Measurements from ENCODE around the gene CLCN5. TPM values are rescaled to one million over a fixed set of nuclear protein-coding genes. Genes with fewer than 3 reads are reported as not detected.

Gene CLCN5
- total RNA-seq, 1 experiment from 2014 or later: 10.7 TPM

GRCh38 chrX:49877397-49878101 lies 44.8 kb upstream of the CLCN5 start (continued):
- TF ChIP-seq IRF1 (CRISPR knock-in tag; IDR thresholded peaks at IDR 0.05) (no peak), ZMAT4 (CRISPR knock-in tag; IDR thresholded peaks at IDR 0.05) (no peak), ATF1 (CRISPR knock-in tag; IDR thresholded peaks at IDR 0.05) (no peak), ATF3 (CRISPR knock-in tag; conservative IDR thresholded peaks at IDR 0.05) (no peak), FOXJ3 (CRISPR knock-in tag; IDR thresholded peaks at IDR 0.05; ENCODE audit: borderline replicate concordance) (no peak), ZBTB21 (CRISPR knock-in tag; IDR thresholded peaks at IDR 0.05; ENCODE audit: borderline replicate concordance) (no peak), CREM (CRISPR knock-in tag; IDR thresholded peaks at IDR 0.05) (no peak), ZNF671 (CRISPR knock-in tag; IDR thresholded peaks at IDR 0.05) (no peak), NFE2L1 (CRISPR knock-in tag; IDR thresholded peaks at IDR 0.05) (no peak), TP53 (CRISPR knock-in tag; IDR thresholded peaks at IDR 0.05) (no peak)
- TF ChIP-seq, protein P1, sequence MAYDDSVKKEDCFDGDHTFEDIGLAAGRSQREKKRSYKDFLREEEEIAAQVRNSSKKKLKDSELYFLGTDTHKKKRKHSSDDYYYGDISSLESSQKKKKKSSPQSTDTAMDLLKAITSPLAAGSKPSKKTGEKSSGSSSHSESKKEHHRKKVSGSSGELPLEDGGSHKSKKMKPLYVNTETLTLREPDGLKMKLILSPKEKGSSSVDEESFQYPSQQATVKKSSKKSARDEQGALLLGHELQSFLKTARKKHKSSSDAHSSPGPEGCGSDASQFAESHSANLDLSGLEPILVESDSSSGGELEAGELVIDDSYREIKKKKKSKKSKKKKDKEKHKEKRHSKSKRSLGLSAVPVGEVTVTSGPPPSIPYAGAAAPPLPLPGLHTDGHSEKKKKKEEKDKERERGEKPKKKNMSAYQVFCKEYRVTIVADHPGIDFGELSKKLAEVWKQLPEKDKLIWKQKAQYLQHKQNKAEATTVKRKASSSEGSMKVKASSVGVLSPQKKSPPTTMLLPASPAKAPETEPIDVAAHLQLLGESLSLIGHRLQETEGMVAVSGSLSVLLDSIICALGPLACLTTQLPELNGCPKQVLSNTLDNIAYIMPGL (CRISPR knock-in tag; IDR thresholded peaks at IDR 0.05): no peak
- TF ChIP-seq, protein P2, sequence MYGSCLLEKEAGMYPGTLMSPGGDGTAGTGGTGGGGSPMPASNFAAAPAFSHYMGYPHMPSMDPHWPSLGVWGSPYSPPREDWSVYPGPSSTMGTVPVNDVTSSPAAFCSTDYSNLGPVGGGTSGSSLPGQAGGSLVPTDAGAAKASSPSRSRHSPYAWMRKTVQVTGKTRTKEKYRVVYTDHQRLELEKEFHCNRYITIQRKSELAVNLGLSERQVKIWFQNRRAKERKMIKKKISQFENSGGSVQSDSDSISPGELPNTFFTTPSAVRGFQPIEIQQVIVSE (CRISPR knock-in tag; IDR thresholded peaks at IDR 0.05; ENCODE audit: borderline replicate concordance): no peak

GRCh38 chrX:49878128-49878833 lies 44.1 kb upstream of the CLCN5 start:
- Mint-ChIP-seq H3K4me3 (peak overlapping the region; percentile 73), H3K27ac (no peak overlapping the region), H3K4me1 (peaks cover 18% of the 10 kb centered on the region), H3K27me3 (ENCODE audit: low read depth) (peaks cover 15% of the 10 kb centered on the region), H3K9me3 (no peaks in the 10 kb centered on the region), H3K36me3 (no peaks in the 10 kb centered on the region)
- no peak for TF ChIP-seq RELA (CRISPR knock-in tag; IDR thresholded peaks at IDR 0.05; ENCODE audit: borderline replicate concordance)
- no peak for TF ChIP-seq EMX1 (CRISPR knock-in tag; IDR thresholded peaks at IDR 0.05)
- POLR2A ChIA-PET: interaction anchor here (1.1 kb wide), 1 partner anchor 44 kb away, joined by 3 read pairs; the partner anchor contains the start of gene CLCN5
- CTCF ChIA-PET: interaction anchor here (0.6 to 3.0 kb wide), 16 partner anchors 9 to 569 kb away, joined by 3 to 20 read pairs (median 3); partner anchors contain the start of gene CLCN5
- ATAC-seq (no peak), DNase-seq (ENCODE audit: low spot score) (no peak)

GRCh38 chrX:49878834-49879655 lies 43.4 kb upstream of the CLCN5 start, which contains the start of gene USP27X:
USP27X (plus strand) TSS chrX:49879484; CDS start chrX:49880308, 824 bp downstream.
- peak within 1 kb of the TSS; percentile 41; the same call in 1 of the 2 replicates for H3K27ac Mint-ChIP-seq
- ATAC-seq: peak; percentile 81
- H3K4me1 Mint-ChIP-seq: peaks cover 18% of the 10 kb centered on the region
- H3K9me3 Mint-ChIP-seq: no peaks in the 10 kb centered on the region
- POLR2A ChIA-PET: interaction anchor here (1.1 kb wide), 1 partner anchor 43 kb away, joined by 3 read pairs; the partner anchor contains the start of gene CLCN5
- CTCF ChIA-PET: interaction anchor here (0.6 to 3.0 kb wide), 19 partner anchors 10 to 569 kb away, joined by 3 to 20 read pairs (median 3); partner anchors contain the start of gene CLCN5
- H3K36me3 Mint-ChIP-seq: no peaks in the 10 kb centered on the region
- peaks cover 15% of the 10 kb centered on the region for H3K27me3 Mint-ChIP-seq (ENCODE audit: low read depth)
- peak; percentile 67 for DNase-seq (ENCODE audit: low spot score)
- H3K4me3 Mint-ChIP-seq: peak within 1 kb of the TSS; percentile 76
- TF ChIP-seq NR3C1 (CRISPR knock-in tag; conservative IDR thresholded peaks at IDR 0.05; ENCODE audit: low read depth) (no peak), ZNF671 (CRISPR knock-in tag; IDR thresholded peaks at IDR 0.05) (no peak), SP1 (CRISPR knock-in tag; conservative IDR thresholded peaks at IDR 0.05) (0 out of 2 replicates have a peak, but pooled peaks have one; percentile 42), STAT6 (CRISPR knock-in tag; conservative IDR thresholded peaks at IDR 0.05; ENCODE audit: low read depth) (no peak), SMAD4 (CRISPR knock-in tag; IDR thresholded peaks at IDR 0.05) (no peak), IRF2 (CRISPR knock-in tag; IDR thresholded peaks at IDR 0.05; ENCODE audit: borderline replicate concordance, low read depth) (no peak), MYBL2 (CRISPR knock-in tag; IDR thresholded peaks at IDR 0.05) (no peak)
- TF ChIP-seq, protein P3, sequence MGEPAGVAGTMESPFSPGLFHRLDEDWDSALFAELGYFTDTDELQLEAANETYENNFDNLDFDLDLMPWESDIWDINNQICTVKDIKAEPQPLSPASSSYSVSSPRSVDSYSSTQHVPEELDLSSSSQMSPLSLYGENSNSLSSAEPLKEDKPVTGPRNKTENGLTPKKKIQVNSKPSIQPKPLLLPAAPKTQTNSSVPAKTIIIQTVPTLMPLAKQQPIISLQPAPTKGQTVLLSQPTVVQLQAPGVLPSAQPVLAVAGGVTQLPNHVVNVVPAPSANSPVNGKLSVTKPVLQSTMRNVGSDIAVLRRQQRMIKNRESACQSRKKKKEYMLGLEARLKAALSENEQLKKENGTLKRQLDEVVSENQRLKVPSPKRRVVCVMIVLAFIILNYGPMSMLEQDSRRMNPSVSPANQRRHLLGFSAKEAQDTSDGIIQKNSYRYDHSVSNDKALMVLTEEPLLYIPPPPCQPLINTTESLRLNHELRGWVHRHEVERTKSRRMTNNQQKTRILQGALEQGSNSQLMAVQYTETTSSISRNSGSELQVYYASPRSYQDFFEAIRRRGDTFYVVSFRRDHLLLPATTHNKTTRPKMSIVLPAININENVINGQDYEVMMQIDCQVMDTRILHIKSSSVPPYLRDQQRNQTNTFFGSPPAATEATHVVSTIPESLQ (CRISPR knock-in tag; IDR thresholded peaks at IDR 0.05): no peak
